HL-60 (cell line): Measurements from ENCODE around the gene EPDR1.

Experiments used
- DNase-seq, 2 experiments: peaks; one replicate each; pipeline ENCODE4 v3.0.0-alpha.2; 2010 to 2020; ENCODE audit warnings: low read depth in 1 of 2, low spot score in 1 of 2
- H3K27ac ChIP-seq: fragments of 250-450 bp; sonication (Bioruptor Pico); replicated peaks from 2 replicates; pipeline ENCODE4 v1.5.1; 2020; ENCODE audit warnings: mild to moderate bottlenecking, moderate library complexity
- H3K27me3 ChIP-seq: fragments of 250-450 bp; sonication (Bioruptor Pico); 2 replicates; pipeline ENCODE4 v1.5.1; 2021; ENCODE audit warnings: mild to moderate bottlenecking, moderate library complexity; ENCODE audit not compliant: insufficient read depth, poor library complexity, severe bottlenecking
- H3K4me3 ChIP-seq: replicated peaks from 2 replicates; pipeline ENCODE4 v1.5.1; 2011; ENCODE audit warnings: mild to moderate bottlenecking, control low read depth, low read length; ENCODE audit not compliant: insufficient read depth
- GABPA ChIP-seq: IDR thresholded peaks from 2 replicates; pipeline ENCODE4 v1.6.1; 2012; ENCODE audit warnings: low read depth
- POLR2AphosphoS5 ChIP-seq: IDR thresholded peaks from 2 replicates; pipeline ENCODE4 v1.6.1; 2012; ENCODE audit warnings: low read depth
- SPI1 ChIP-seq: IDR thresholded peaks from 2 replicates; pipeline ENCODE4 v1.6.1; 2012; ENCODE audit warnings: low read depth, mild to moderate bottlenecking, borderline replicate concordance
- TF ChIP-seq, protein P1 (sequence below): IDR thresholded peaks from one replicate; pipeline ENCODE4 v1.5.1; 2011; ENCODE audit warnings: low read length, control low read depth, inconsistent platforms; ENCODE audit not compliant: insufficient read depth
- TF ChIP-seq, protein P2 (sequence below): IDR thresholded peaks from 2 replicates; pipeline ENCODE4 v1.6.1; 2012; ENCODE audit warnings: low read depth; ENCODE audit not compliant: insufficient replicate concordance

EPDR1 gene

DNA sequence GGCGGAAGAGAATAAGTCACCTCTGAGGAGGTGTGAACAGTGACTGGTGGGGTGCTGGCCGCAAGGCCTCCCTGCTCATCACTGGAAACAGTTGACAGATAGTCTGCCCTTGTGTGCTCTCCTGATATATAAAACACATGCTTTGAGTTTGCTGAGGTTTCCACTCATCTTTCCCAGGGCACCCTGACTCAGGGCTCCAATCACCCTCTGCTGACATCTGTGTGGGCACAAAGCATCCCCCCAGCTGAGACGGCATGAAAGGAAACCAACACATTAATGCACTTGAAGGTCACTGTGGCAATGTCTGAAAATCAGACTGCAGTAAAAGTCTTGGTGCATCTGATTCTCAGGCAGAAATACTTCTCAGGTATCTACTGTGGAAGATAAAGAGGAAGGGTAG lies 49.8 kb downstream of the EPDR1 start:
- H3K4me3 ChIP-seq = no peak overlapping the region
- no peak overlapping the region for H3K27ac ChIP-seq
- no peaks in the 10 kb centered on the region for H3K27me3 ChIP-seq
- no peak for DNase-seq
- TF ChIP-seq SPI1 (no peak), POLR2AphosphoS5 (no peak), GABPA (no peak)
- TF ChIP-seq, protein P1, sequence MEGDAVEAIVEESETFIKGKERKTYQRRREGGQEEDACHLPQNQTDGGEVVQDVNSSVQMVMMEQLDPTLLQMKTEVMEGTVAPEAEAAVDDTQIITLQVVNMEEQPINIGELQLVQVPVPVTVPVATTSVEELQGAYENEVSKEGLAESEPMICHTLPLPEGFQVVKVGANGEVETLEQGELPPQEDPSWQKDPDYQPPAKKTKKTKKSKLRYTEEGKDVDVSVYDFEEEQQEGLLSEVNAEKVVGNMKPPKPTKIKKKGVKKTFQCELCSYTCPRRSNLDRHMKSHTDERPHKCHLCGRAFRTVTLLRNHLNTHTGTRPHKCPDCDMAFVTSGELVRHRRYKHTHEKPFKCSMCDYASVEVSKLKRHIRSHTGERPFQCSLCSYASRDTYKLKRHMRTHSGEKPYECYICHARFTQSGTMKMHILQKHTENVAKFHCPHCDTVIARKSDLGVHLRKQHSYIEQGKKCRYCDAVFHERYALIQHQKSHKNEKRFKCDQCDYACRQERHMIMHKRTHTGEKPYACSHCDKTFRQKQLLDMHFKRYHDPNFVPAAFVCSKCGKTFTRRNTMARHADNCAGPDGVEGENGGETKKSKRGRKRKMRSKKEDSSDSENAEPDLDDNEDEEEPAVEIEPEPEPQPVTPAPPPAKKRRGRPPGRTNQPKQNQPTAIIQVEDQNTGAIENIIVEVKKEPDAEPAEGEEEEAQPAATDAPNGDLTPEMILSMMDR = no peak

DNA sequence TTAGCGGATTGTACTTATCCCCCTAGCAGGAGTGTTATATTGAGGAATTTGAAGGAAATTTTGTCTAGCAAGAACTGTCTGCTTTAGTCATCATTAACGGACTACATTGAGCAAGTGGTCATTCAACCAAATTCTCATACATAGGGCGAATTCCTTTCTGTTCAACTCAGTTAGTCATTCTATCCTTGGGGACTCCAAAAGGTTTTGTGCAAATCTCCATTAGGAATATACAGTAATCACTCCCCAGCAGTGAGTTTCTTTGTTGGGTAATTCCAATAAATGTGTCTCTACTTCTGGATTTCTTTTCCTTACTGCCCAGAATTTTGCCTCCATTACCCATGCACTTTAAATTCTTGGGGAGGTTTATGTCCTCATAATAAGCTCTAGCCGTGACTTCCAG lies 51.1 kb downstream of the EPDR1 start:
- Histone ChIP-seq H3K27ac (no peak overlapping the region), H3K4me3 (no peak overlapping the region), H3K27me3 (no peaks in the 10 kb centered on the region)
- no peak for DNase-seq
- TF ChIP-seq, protein P2, sequence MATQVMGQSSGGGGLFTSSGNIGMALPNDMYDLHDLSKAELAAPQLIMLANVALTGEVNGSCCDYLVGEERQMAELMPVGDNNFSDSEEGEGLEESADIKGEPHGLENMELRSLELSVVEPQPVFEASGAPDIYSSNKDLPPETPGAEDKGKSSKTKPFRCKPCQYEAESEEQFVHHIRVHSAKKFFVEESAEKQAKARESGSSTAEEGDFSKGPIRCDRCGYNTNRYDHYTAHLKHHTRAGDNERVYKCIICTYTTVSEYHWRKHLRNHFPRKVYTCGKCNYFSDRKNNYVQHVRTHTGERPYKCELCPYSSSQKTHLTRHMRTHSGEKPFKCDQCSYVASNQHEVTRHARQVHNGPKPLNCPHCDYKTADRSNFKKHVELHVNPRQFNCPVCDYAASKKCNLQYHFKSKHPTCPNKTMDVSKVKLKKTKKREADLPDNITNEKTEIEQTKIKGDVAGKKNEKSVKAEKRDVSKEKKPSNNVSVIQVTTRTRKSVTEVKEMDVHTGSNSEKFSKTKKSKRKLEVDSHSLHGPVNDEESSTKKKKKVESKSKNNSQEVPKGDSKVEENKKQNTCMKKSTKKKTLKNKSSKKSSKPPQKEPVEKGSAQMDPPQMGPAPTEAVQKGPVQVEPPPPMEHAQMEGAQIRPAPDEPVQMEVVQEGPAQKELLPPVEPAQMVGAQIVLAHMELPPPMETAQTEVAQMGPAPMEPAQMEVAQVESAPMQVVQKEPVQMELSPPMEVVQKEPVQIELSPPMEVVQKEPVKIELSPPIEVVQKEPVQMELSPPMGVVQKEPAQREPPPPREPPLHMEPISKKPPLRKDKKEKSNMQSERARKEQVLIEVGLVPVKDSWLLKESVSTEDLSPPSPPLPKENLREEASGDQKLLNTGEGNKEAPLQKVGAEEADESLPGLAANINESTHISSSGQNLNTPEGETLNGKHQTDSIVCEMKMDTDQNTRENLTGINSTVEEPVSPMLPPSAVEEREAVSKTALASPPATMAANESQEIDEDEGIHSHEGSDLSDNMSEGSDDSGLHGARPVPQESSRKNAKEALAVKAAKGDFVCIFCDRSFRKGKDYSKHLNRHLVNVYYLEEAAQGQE = no peak
- TF ChIP-seq, protein P1 = no peak
- no peak for TF ChIP-seq SPI1
- TF ChIP-seq POLR2AphosphoS5 = no peak
- no peak for TF ChIP-seq GABPA

DNA sequence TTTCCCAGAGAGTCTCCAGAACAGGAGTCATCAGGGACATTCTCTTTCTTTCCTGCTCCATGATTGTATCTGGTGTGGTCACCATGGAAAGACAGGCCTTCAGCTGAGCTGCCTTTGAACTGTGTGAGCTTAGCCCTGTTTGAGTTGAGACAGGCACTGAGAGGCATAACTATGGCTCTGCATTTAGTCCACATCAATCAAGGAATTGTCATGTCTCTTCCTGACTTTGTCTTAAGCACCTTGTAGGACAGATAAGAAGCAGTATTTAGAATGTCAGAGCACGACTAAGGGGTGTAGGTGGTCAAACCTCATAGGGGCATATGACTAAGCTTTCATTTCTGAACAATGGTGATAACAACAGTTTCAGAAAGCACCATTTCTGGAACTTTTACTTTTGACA lies 53.5 kb downstream of the EPDR1 start:
- H3K4me3 ChIP-seq = no peak overlapping the region
- DNase-seq = no peak
- TF ChIP-seq POLR2AphosphoS5 (no peak), GABPA (no peak), SPI1 (no peak)
- TF ChIP-seq, protein P1 = no peak
- TF ChIP-seq, protein P2 = no peak
- H3K27me3 ChIP-seq = no peaks in the 10 kb centered on the region
- no peak overlapping the region for H3K27ac ChIP-seq

DNA sequence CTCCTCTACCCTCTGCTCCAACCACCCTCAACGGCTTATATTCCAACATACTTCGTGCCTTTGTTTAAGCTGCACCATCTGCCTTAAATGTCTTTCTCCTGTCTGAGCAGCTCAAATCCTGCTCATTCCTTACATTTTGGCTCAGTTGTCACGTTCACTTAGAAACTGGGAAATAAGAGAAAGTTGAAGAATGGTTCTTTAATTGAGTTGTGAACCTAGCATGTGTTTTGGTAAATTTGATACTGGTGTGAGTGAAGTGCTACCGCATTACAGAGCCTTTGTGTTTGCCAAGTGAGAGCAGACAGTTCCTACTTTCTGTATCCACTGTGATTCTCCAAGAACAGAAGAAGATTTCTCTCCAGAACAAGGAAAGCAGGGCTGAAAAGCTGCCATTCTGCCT lies 54.3 kb downstream of the EPDR1 start:
- no peak for DNase-seq
- Histone ChIP-seq H3K27me3 (no peaks in the 10 kb centered on the region), H3K27ac (no peak overlapping the region), H3K4me3 (no peak overlapping the region)
- TF ChIP-seq, protein P1 = no peak
- no peak for TF ChIP-seq POLR2AphosphoS5
- TF ChIP-seq, protein P2 = no peak
- no peak for TF ChIP-seq SPI1
- no peak for TF ChIP-seq GABPA
